Measurements from ENCODE around the gene SH3RF2. TPM values are rescaled to one million over a fixed set of nuclear protein-coding genes. Genes with fewer than 3 reads are reported as not detected.

Gene SH3RF2
- total and polyA plus RNA-seq, 2 donors (not counting 1 experiment from before 2014, with no cell fraction given), result 0.53 to 1.2 TPM

GRCh38 chr5:146109379-146109778, 173.0 kb downstream of the SH3RF2 start:
- DNase-seq (ENCODE audit: low read depth in 2 of 2), result no peak
- Histone ChIP-seq H3K79me2 (ENCODE audit: control insufficient read depth, insufficient read depth, low read length) (no peaks in the 10 kb centered on the region), H3K27me3 (ENCODE audit: control insufficient read depth, insufficient read depth, low read length) (no peaks in the 10 kb centered on the region), H4K20me1 (ENCODE audit: control insufficient read depth, extremely low read depth, insufficient read depth, low read length) (no peaks in the 10 kb centered on the region), H3K9ac (ENCODE audit: insufficient read depth, low read length) (no peak overlapping the region), H3K4me3 (replicated peaks in 1 of 4; ENCODE audit: control extremely low read depth in 1 of 4, insufficient read depth in 1 of 4, low read depth in 3 of 4, low read length in 4 of 4) (no peak overlapping the region), H2AFZ (ENCODE audit: low read length) (no peak overlapping the region), H3K9me3 (ENCODE audit: control insufficient read depth, insufficient read depth, low read depth, low read length) (no peaks in the 10 kb centered on the region), H3K4me1 (ENCODE audit: control insufficient read depth, extremely low read depth, insufficient read depth, low read length) (no peaks in the 10 kb centered on the region), H3K36me3 (ENCODE audit: control insufficient read depth, insufficient read depth, low read length) (no peaks in the 10 kb centered on the region), H3K4me2 (ENCODE audit: extremely low read depth, insufficient read depth, low read length) (no peak overlapping the region), H3K27ac (ENCODE audit: insufficient read depth, low read length) (no peak overlapping the region)
- no peak for TF ChIP-seq CTCF (conservative IDR thresholded peaks at IDR 0.05 in 1 of 2, IDR thresholded peaks at IDR 0.05 in 1 of 2; ENCODE audit: low read depth in 1 of 2, low read length in 2 of 2)
- no peak for TF ChIP-seq EZH2 (IDR thresholded peaks at IDR 0.05; ENCODE audit: low read length, missing control alignments)

DNA sequence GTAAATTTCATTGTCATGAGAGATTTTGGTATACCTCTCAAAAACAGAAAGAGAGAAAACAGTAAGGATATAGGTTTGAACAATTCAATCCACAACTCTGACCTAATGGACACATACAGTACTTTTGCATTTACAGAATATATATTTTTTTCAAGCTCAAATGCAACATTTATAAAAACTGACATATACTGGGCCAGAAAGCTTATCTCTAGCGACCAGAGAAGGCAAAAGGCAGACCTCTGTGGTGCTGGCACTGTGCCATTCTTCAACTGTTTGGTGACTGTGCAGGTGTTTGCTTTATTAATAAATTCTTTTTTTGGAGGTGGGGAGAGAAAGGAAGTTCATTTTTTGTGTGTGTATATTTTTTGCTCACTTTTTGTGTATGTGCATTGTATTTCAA, 175.0 kb downstream of the SH3RF2 start:
- DNase-seq (ENCODE audit: low read depth in 2 of 2), result no peak
- Histone ChIP-seq H3K4me1 (ENCODE audit: control insufficient read depth, extremely low read depth, insufficient read depth, low read length) (no peaks in the 10 kb centered on the region), H3K4me2 (ENCODE audit: extremely low read depth, insufficient read depth, low read length) (no peak overlapping the region), H3K27me3 (ENCODE audit: control insufficient read depth, insufficient read depth, low read length) (no peaks in the 10 kb centered on the region), H3K79me2 (ENCODE audit: control insufficient read depth, insufficient read depth, low read length) (no peaks in the 10 kb centered on the region), H3K36me3 (ENCODE audit: control insufficient read depth, insufficient read depth, low read length) (no peaks in the 10 kb centered on the region), H3K9ac (ENCODE audit: insufficient read depth, low read length) (no peak overlapping the region), H3K4me3 (replicated peaks in 1 of 4; ENCODE audit: control extremely low read depth in 1 of 4, insufficient read depth in 1 of 4, low read depth in 3 of 4, low read length in 4 of 4) (no peak overlapping the region), H3K9me3 (ENCODE audit: control insufficient read depth, insufficient read depth, low read depth, low read length) (no peaks in the 10 kb centered on the region), H2AFZ (ENCODE audit: low read length) (no peak overlapping the region), H3K27ac (ENCODE audit: insufficient read depth, low read length) (no peak overlapping the region), H4K20me1 (ENCODE audit: control insufficient read depth, extremely low read depth, insufficient read depth, low read length) (no peaks in the 10 kb centered on the region)
- TF ChIP-seq EZH2 (IDR thresholded peaks at IDR 0.05; ENCODE audit: low read length, missing control alignments) (no peak), CTCF (conservative IDR thresholded peaks at IDR 0.05 in 1 of 2, IDR thresholded peaks at IDR 0.05 in 1 of 2; ENCODE audit: low read depth in 1 of 2, low read length in 2 of 2) (no peak)

GRCh38 chr5:146112476-146112875, 176.1 kb downstream of the SH3RF2 start:
- no peaks in the 10 kb centered on the region for H3K9me3 ChIP-seq (ENCODE audit: control insufficient read depth, insufficient read depth, low read depth, low read length)
- no peaks in the 10 kb centered on the region for H4K20me1 ChIP-seq (ENCODE audit: control insufficient read depth, extremely low read depth, insufficient read depth, low read length)
- H2AFZ ChIP-seq (ENCODE audit: low read length), result no peak overlapping the region
- TF ChIP-seq CTCF (conservative IDR thresholded peaks at IDR 0.05 in 1 of 2, IDR thresholded peaks at IDR 0.05 in 1 of 2; ENCODE audit: low read depth in 1 of 2, low read length in 2 of 2) (no peak), EZH2 (IDR thresholded peaks at IDR 0.05; ENCODE audit: low read length, missing control alignments) (no peak)
- no peaks in the 10 kb centered on the region for H3K4me1 ChIP-seq (ENCODE audit: control insufficient read depth, extremely low read depth, insufficient read depth, low read length)
- H3K27ac ChIP-seq (ENCODE audit: insufficient read depth, low read length), result no peak overlapping the region
- H3K9ac ChIP-seq (ENCODE audit: insufficient read depth, low read length), result no peak overlapping the region
- no peak overlapping the region for H3K4me3 ChIP-seq (replicated peaks in 1 of 4; ENCODE audit: control extremely low read depth in 1 of 4, insufficient read depth in 1 of 4, low read depth in 3 of 4, low read length in 4 of 4)
- no peak for DNase-seq (ENCODE audit: low read depth in 2 of 2)
- no peaks in the 10 kb centered on the region for H3K79me2 ChIP-seq (ENCODE audit: control insufficient read depth, insufficient read depth, low read length)
- H3K36me3 ChIP-seq (ENCODE audit: control insufficient read depth, insufficient read depth, low read length), result no peaks in the 10 kb centered on the region
- H3K4me2 ChIP-seq (ENCODE audit: extremely low read depth, insufficient read depth, low read length), result no peak overlapping the region
- no peaks in the 10 kb centered on the region for H3K27me3 ChIP-seq (ENCODE audit: control insufficient read depth, insufficient read depth, low read length)

Other genes starting within 250 kb of the SH3RF2 start
- 26.5 and 27.9 TPM in 2 replicates for gene PRELID2, start 101.2 kb upstream of the SH3RF2 start, total RNA-seq
- gene PRELID2, start 101.2 kb upstream of the SH3RF2 start, polyA plus RNA-seq, result 6.1 and 6.7 TPM in 2 replicates
- not detected in 2 replicates for gene GRXCR2, start 63.6 kb upstream of the SH3RF2 start, total RNA-seq
- not detected in 2 replicates for gene GRXCR2, start 63.6 kb upstream of the SH3RF2 start, polyA plus RNA-seq
- gene PLAC8L1, start 169.0 kb downstream of the SH3RF2 start, total RNA-seq, result not detected in 2 replicates
- gene PLAC8L1, start 169.0 kb downstream of the SH3RF2 start, polyA plus RNA-seq, result not detected in 2 replicates
- 182 and 190 TPM in 2 replicates for gene LARS1, start 246.1 kb downstream of the SH3RF2 start, total RNA-seq
- gene LARS1, start 246.1 kb downstream of the SH3RF2 start, polyA plus RNA-seq, result 17.4 and 20.5 TPM in 2 replicates